Activated naive CD8-positive, alpha-beta T cell (primary cell): Measurements from ENCODE around the gene C6orf89.
A peak's percentile ranks its signal among the peaks of the same experiment; 100 is the strongest.
"Not testable (repeated sequence)": the region's sequence is repeated elsewhere in the genome, so short reads cannot be mapped to it uniquely, and the experiment has no call there.

Experiments used
- H3K27ac Mint-ChIP-seq: one replicate; pipeline ENCODE4 v1.8.0; 2021; ENCODE audit warnings: mixed read lengths
- H3K27me3 Mint-ChIP-seq: one replicate; pipeline ENCODE4 v1.8.0; 2021; ENCODE audit warnings: mixed read lengths
- H3K36me3 Mint-ChIP-seq: one replicate; pipeline ENCODE4 v1.8.0; 2021; ENCODE audit warnings: mixed read lengths
- H3K4me1 Mint-ChIP-seq: one replicate; pipeline ENCODE4 v1.8.0; 2021; ENCODE audit warnings: low read depth, mixed read lengths
- H3K4me3 Mint-ChIP-seq: one replicate; pipeline ENCODE4 v1.8.0; 2021; ENCODE audit warnings: mild to moderate bottlenecking, mixed read lengths
- H3K9me3 Mint-ChIP-seq: one replicate; pipeline ENCODE4 v1.8.0; 2021; ENCODE audit warnings: low read depth, mixed read lengths

Gene C6orf89

GRCh38 chr6:36890112-36890663 is 4.4 kb downstream of the C6orf89 start:
- no peak overlapping the region for H3K4me3 Mint-ChIP-seq
- H3K27me3 Mint-ChIP-seq, result no peaks in the 10 kb centered on the region
- no peak overlapping the region for H3K27ac Mint-ChIP-seq
- no peaks in the 10 kb centered on the region for H3K9me3 Mint-ChIP-seq
- peaks cover 2% of the 10 kb centered on the region for H3K36me3 Mint-ChIP-seq
- H3K4me1 Mint-ChIP-seq, result peaks cover 37% of the 10 kb centered on the region

DNA sequence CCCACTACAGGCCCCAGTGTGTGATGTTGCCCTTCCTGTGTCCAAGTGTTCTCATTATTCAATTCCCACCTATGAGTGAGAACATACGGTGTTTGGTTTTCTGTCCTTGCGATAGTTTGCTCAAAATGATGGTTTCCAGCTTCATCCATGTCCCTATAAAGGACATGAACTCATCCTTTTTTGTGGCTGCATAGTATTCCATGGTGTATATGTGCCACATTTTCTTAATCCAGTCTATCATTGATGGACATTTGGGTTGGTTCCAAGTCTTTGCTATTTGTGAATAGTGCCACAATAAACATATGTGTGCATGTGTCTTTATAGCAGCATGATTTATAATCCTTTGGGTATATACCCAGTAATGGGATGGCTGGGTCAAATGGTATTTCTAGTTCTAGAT is 5.4 kb downstream of the C6orf89 start:
- not testable (repeated sequence) for H3K36me3 Mint-ChIP-seq, H3K27me3 Mint-ChIP-seq, H3K9me3 Mint-ChIP-seq, H3K27ac Mint-ChIP-seq, H3K4me3 Mint-ChIP-seq
- H3K4me1 Mint-ChIP-seq, result peaks cover 32% of the 10 kb centered on the region

DNA sequence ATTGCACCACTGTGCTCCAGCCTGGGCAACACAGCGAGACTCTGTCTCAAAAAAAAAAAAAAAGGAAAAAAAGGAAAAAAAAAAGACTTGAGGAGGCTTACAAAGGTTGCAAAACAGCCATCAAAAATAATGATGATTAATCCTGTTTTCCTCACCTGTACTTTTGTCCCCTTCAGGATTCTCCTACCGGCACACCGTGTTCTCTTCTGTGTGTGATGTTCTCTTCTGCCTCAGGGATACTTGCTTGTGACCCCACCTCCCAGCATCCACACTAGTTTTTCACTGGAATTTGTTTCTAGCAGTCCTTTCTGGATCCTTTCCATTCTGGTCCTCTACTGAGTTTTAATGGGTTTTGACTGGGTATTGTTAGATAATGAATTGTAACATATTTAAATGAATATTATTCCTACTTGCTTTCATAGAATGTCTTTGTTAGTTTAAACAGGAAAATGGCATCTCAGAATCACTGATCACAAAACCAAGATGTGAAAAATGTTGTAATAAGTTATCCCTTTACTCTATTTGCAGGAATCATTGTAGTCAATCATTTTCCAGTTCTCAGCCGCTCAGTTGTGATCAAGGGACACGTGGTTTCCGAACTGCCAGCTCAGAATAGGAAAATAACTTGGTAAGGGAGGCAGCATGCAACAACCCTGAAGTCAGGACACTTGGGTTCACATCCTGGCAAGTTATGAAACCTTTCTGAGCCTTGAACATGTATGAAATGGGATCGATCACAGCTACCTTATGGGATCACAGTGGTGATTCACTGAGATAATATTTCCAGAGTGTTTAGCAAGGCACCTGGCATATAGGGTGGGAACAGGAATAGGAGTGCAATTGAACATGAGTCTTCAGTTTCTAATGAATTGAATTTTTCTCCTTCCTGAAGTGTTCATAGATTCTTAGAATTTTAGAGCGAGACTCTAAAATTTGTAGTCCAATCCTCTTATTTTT is 8.5 kb downstream of the C6orf89 start:
- no peaks in the 10 kb centered on the region for H3K27me3 Mint-ChIP-seq
- H3K4me1 Mint-ChIP-seq, result peaks cover 13% of the 10 kb centered on the region
- no peak overlapping the region for H3K4me3 Mint-ChIP-seq
- H3K9me3 Mint-ChIP-seq, result no peaks in the 10 kb centered on the region
- H3K36me3 Mint-ChIP-seq, result peaks cover 8% of the 10 kb centered on the region
- no peak overlapping the region for H3K27ac Mint-ChIP-seq

GRCh38 chr6:36897609-36898008 is 11.9 kb downstream of the C6orf89 start:
- H3K27ac Mint-ChIP-seq, result no peak overlapping the region
- H3K27me3 Mint-ChIP-seq, result no peaks in the 10 kb centered on the region
- H3K4me3 Mint-ChIP-seq, result no peak overlapping the region
- H3K9me3 Mint-ChIP-seq, result no peaks in the 10 kb centered on the region
- H3K36me3 Mint-ChIP-seq, result peaks cover 14% of the 10 kb centered on the region
- peaks cover 6% of the 10 kb centered on the region for H3K4me1 Mint-ChIP-seq

DNA sequence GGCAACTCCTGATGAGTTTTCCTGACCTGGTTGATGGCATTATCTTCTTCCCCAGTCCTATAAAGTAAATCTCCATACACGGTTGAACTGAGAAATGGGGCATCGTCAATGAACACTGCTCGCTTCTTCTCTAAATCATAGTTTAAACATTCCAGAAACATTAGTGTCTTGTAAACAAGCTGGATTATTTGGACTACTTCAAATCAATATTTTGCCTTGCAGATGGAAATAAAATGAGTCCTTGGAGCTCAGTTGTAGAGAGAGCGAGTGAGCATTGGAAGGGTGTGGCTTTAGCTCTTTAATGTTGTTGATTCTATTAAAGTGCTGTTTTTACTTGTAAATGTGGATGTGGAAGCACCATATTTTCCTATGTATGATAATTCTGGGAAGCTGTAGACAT is 18.4 kb downstream of the C6orf89 start:
- Mint-ChIP-seq H3K4me1 (peaks cover 3% of the 10 kb centered on the region), H3K27me3 (no peaks in the 10 kb centered on the region), H3K4me3 (no peak overlapping the region), H3K27ac (peak overlapping the region; percentile 54), H3K9me3 (no peaks in the 10 kb centered on the region), H3K36me3 (peaks cover 19% of the 10 kb centered on the region)

- peaks cover 17% of the 10 kb centered on the region for H3K36me3 Mint-ChIP-seq
- no peaks in the 10 kb centered on the region for H3K27me3 Mint-ChIP-seq
Observed at GRCh38 chr6:36904851-36905393, 19.2 kb downstream of the C6orf89 start.

GRCh38 chr6:36906539-36907325 is 21.0 kb downstream of the C6orf89 start:
- Mint-ChIP-seq H3K27ac (peak overlapping the region; percentile 30), H3K4me1 (peaks cover 6% of the 10 kb centered on the region), H3K9me3 (no peaks in the 10 kb centered on the region), H3K36me3 (peaks cover 17% of the 10 kb centered on the region), H3K4me3 (no peak overlapping the region), H3K27me3 (no peaks in the 10 kb centered on the region)

More at GRCh38 chr6:36904851-36905393, 19.2 kb downstream of the C6orf89 start:
- no peaks in the 10 kb centered on the region for H3K9me3 Mint-ChIP-seq
- no peak overlapping the region for H3K4me3 Mint-ChIP-seq
- H3K4me1 Mint-ChIP-seq, result peaks cover 3% of the 10 kb centered on the region
- H3K27ac Mint-ChIP-seq, result no peak overlapping the region

GRCh38 chr6:36907781-36908180 is 22.0 kb downstream of the C6orf89 start:
- no peak overlapping the region for H3K4me3 Mint-ChIP-seq
- peaks cover 13% of the 10 kb centered on the region for H3K36me3 Mint-ChIP-seq
- H3K4me1 Mint-ChIP-seq, result peaks cover 16% of the 10 kb centered on the region
- no peak overlapping the region for H3K27ac Mint-ChIP-seq
- H3K27me3 Mint-ChIP-seq, result no peaks in the 10 kb centered on the region
- H3K9me3 Mint-ChIP-seq, result no peaks in the 10 kb centered on the region

DNA sequence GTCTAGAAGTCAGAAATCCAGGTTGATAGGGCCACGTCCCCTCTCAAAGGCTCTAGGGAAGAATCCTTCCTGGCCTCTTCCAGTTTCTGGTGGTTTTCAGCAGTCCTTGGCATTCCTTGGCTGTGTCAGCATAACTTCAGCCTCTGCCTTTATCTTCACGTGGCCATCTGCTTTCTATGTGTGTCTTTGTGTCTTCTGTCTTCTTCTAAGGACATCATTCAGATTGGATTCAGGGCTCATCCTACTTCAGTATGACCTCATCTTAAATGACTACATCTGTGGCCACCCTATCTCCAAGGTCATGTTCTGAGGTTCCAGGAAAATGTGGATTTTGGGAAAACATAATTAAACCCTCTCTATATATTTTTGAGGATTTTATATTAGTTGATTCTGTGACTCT is 23.0 kb downstream of the C6orf89 start:
- peaks cover 12% of the 10 kb centered on the region for H3K36me3 Mint-ChIP-seq
- peaks cover 25% of the 10 kb centered on the region for H3K4me1 Mint-ChIP-seq
- H3K9me3 Mint-ChIP-seq, result no peaks in the 10 kb centered on the region
- no peak overlapping the region for H3K4me3 Mint-ChIP-seq
- no peak overlapping the region for H3K27ac Mint-ChIP-seq
- H3K27me3 Mint-ChIP-seq, result no peaks in the 10 kb centered on the region

DNA sequence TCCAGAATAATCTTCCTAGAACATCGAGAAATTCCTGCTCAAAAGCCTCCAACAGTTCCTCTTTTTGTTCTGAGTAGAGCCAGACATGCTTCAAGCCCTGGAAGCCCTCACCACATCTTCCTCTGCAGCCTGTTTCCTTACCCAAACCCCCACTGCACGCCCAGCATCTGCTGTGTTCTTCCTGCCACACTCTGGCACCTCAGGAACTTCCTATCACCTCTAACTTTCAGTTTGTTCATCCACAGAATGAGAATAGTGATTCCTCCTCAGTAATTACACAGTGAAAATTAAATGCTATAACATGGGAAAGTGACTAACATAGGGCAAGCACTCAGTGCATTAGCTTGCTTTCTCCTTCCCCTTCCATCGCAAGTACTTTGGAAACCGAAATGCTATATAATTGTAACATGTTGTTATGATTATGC is 26.3 kb downstream of the C6orf89 start:
- peaks cover 9% of the 10 kb centered on the region for H3K36me3 Mint-ChIP-seq
- no peaks in the 10 kb centered on the region for H3K9me3 Mint-ChIP-seq
- H3K4me1 Mint-ChIP-seq, result peaks cover 30% of the 10 kb centered on the region
- H3K27me3 Mint-ChIP-seq, result no peaks in the 10 kb centered on the region
- H3K27ac Mint-ChIP-seq, result peak overlapping the region; percentile 94
- H3K4me3 Mint-ChIP-seq, result peak overlapping the region; percentile 72

GRCh38 chr6:36912586-36912985 is 26.8 kb downstream of the C6orf89 start:
- Mint-ChIP-seq H3K27me3 (no peaks in the 10 kb centered on the region), H3K4me1 (peaks cover 30% of the 10 kb centered on the region), H3K36me3 (peaks cover 9% of the 10 kb centered on the region), H3K9me3 (no peaks in the 10 kb centered on the region), H3K27ac (peak overlapping the region; percentile 94), H3K4me3 (peak overlapping the region; percentile 72)

GRCh38 chr6:36913082-36913481 is 27.3 kb downstream of the C6orf89 start:
- Mint-ChIP-seq H3K27ac (peak overlapping the region; percentile 94), H3K4me1 (peaks cover 30% of the 10 kb centered on the region)

GRCh38 chr6:36914227-36914794 is 28.6 kb downstream of the C6orf89 start:
- Mint-ChIP-seq H3K36me3 (peaks cover 9% of the 10 kb centered on the region), H3K4me3 (no peak overlapping the region), H3K27me3 (no peaks in the 10 kb centered on the region), H3K27ac (peak overlapping the region; percentile 58), H3K4me1 (peaks cover 30% of the 10 kb centered on the region), H3K9me3 (no peaks in the 10 kb centered on the region)

More at GRCh38 chr6:36913082-36913481, 27.3 kb downstream of the C6orf89 start:
- H3K27me3 Mint-ChIP-seq, result no peaks in the 10 kb centered on the region
- H3K9me3 Mint-ChIP-seq, result no peaks in the 10 kb centered on the region
- peaks cover 9% of the 10 kb centered on the region for H3K36me3 Mint-ChIP-seq
- peak overlapping the region; percentile 72 for H3K4me3 Mint-ChIP-seq

GRCh38 chr6:36915599-36915998 is 29.8 kb downstream of the C6orf89 start:
- H3K4me3 Mint-ChIP-seq, result no peak overlapping the region
- H3K9me3 Mint-ChIP-seq, result no peaks in the 10 kb centered on the region
- peaks cover 13% of the 10 kb centered on the region for H3K36me3 Mint-ChIP-seq
- H3K4me1 Mint-ChIP-seq, result peaks cover 30% of the 10 kb centered on the region
- no peaks in the 10 kb centered on the region for H3K27me3 Mint-ChIP-seq
- H3K27ac Mint-ChIP-seq, result peak overlapping the region; percentile 5
